ENCODE measurements around the gene LRRK2. TPM values are rescaled to one million over a fixed set of nuclear protein-coding genes. Genes with fewer than 3 reads are reported as not detected.

Gene LRRK2
- total RNA-seq, 4 donors from 2014 or later = 5.7 to 11.1 (median 9.5) TPM

- no peak overlapping the region for H3K4me3 ChIP-seq (ENCODE audit: low read depth, poor library complexity, severe bottlenecking)
- TF ChIP-seq POLR2A (IDR thresholded peaks at IDR 0.05) = no peak
- no peak for TF ChIP-seq CTCF (IDR thresholded peaks at IDR 0.05)
- no peak for DNase-seq (ENCODE audit: low spot score in 2 of 2)
- intact Hi-C loops (cut with DNase I; ENCODE audit: low total_unique reads) = no loop called here
- WGBS, 2 donors = 84 to 92% methylated on average over 3 of the region's 3 CpGs
These were observed 68.1 kb downstream of the LRRK2 start for GRCh38 chr12:40292788-40293429.

DNA sequence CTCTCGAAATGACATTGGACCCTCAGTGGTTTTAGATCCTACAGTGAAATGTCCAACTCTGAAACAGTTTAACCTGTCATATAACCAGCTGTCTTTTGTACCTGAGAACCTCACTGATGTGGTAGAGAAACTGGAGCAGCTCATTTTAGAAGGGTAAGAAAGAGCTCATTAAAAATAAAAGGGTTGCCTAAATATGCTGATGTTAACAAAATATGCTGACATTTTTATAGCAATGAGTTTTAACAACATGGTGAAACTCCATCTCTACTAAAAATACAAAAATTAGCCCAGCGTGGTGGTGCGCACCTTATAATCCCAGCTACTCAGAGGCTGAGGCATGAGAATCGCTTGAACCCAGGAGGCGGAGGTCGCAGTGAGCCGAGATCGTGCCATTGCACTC is 73.5 kb downstream of the LRRK2 start:
- WGBS, 2 donors = 92 to 96% methylated on average over 8 of the region's 8 CpGs
- H3K4me3 ChIP-seq (ENCODE audit: low read depth, poor library complexity, severe bottlenecking) = no peak overlapping the region
- DNase-seq (ENCODE audit: low spot score in 2 of 2) = no peak
- TF ChIP-seq POLR2A (IDR thresholded peaks at IDR 0.05) = no peak
- TF ChIP-seq CTCF (IDR thresholded peaks at IDR 0.05) = no peak
- intact Hi-C loops (cut with DNase I; ENCODE audit: low total_unique reads) = no loop called here

GRCh38 chr12:40300490-40300889 is 75.7 kb downstream of the LRRK2 start:
- WGBS, 2 donors = 78 to 81% methylated on average over 3 of the region's 3 CpGs
- intact Hi-C loops (cut with DNase I; ENCODE audit: low total_unique reads) = no loop called here
- no peak for DNase-seq (ENCODE audit: low spot score in 2 of 2)
- H3K4me3 ChIP-seq (ENCODE audit: low read depth, poor library complexity, severe bottlenecking) = no peak overlapping the region
- no peak for TF ChIP-seq CTCF (IDR thresholded peaks at IDR 0.05)
- TF ChIP-seq POLR2A (IDR thresholded peaks at IDR 0.05) = no peak

- TF ChIP-seq CTCF (IDR thresholded peaks at IDR 0.05) (no peak), POLR2A (IDR thresholded peaks at IDR 0.05) (no peak)
- H3K4me3 ChIP-seq (ENCODE audit: low read depth, poor library complexity, severe bottlenecking) = no peak overlapping the region
- intact Hi-C loops (cut with DNase I; ENCODE audit: low total_unique reads) = no loop called here
- DNase-seq (ENCODE audit: low spot score in 2 of 2) = no peak
- 77 to 84% methylated on average over 6 of the region's 6 CpGs for WGBS, 2 donors
These were observed 84.2 kb downstream of the LRRK2 start for GRCh38 chr12:40309001-40309400.

GRCh38 chr12:40310211-40310610 is 85.4 kb downstream of the LRRK2 start:
- H3K4me3 ChIP-seq (ENCODE audit: low read depth, poor library complexity, severe bottlenecking) = no peak overlapping the region
- 88 to 89% methylated on average over 9 of the region's 9 CpGs for WGBS, 2 donors
- DNase-seq (ENCODE audit: low spot score in 2 of 2) = no peak
- intact Hi-C loops (cut with DNase I; ENCODE audit: low total_unique reads) = loop anchor here (10.0 kb wide), 1 partner anchor 155 kb away; no protein-coding TSS in a partner anchor
- TF ChIP-seq CTCF (IDR thresholded peaks at IDR 0.05) (no peak), POLR2A (IDR thresholded peaks at IDR 0.05) (no peak)

GRCh38 chr12:40312196-40312595 is 87.4 kb downstream of the LRRK2 start:
- no peak for DNase-seq (ENCODE audit: low spot score in 2 of 2)
- no peak overlapping the region for H3K4me3 ChIP-seq (ENCODE audit: low read depth, poor library complexity, severe bottlenecking)
- TF ChIP-seq POLR2A (IDR thresholded peaks at IDR 0.05) = no peak
- no peak for TF ChIP-seq CTCF (IDR thresholded peaks at IDR 0.05)
- intact Hi-C loops (cut with DNase I; ENCODE audit: low total_unique reads) = loop anchor here (10.0 kb wide), 1 partner anchor 157 kb away; no protein-coding TSS in a partner anchor

Measured in lower leg skin (tissue), 4 donors.